ENCODE data around the gene WNT10A.

DNA sequence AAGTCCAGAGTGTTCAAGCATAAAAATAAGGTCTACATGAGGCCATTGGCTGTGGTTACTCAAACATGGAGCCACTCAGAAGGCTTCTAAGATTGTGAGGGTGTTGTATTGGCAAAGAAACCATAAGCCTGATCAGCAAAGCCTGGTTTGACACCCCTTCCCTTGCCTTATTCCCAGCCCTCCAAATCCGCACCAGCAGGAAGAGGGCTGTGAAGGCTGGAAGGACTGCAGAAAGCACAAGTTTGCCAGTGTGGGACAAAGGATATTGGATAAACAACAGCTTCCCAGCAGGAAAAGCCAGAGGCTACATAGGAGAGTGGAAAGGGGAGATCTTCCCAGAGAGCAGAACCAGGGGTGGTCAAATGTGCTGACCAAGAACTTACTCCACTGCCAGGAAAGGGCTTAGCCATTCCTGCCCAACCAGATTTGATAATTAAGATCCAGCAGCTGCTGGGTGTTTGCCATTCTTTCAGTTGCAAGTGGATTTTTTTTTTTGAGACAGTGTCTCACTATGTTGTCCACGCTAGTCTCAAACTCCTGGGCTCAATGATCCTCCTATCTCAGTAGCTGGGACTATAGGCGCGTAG lies 47.5 kb upstream of the WNT10A start:
- TF ChIP-seq, protein P1, sequence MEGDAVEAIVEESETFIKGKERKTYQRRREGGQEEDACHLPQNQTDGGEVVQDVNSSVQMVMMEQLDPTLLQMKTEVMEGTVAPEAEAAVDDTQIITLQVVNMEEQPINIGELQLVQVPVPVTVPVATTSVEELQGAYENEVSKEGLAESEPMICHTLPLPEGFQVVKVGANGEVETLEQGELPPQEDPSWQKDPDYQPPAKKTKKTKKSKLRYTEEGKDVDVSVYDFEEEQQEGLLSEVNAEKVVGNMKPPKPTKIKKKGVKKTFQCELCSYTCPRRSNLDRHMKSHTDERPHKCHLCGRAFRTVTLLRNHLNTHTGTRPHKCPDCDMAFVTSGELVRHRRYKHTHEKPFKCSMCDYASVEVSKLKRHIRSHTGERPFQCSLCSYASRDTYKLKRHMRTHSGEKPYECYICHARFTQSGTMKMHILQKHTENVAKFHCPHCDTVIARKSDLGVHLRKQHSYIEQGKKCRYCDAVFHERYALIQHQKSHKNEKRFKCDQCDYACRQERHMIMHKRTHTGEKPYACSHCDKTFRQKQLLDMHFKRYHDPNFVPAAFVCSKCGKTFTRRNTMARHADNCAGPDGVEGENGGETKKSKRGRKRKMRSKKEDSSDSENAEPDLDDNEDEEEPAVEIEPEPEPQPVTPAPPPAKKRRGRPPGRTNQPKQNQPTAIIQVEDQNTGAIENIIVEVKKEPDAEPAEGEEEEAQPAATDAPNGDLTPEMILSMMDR (IDR thresholded peaks at IDR 0.05), result no peak
- no peak for TF ChIP-seq POLR2A (IDR thresholded peaks at IDR 0.05)
